ENCODE measurements around the gene RTP1.

GRCh38 chr3:187150186-187150585 lies 47.1 kb upstream of the RTP1 start:
- TF ChIP-seq CTCF (IDR thresholded peaks at IDR 0.05; ENCODE audit: low read depth, low read length, poor library complexity, severe bottlenecking), result no peak
- no peak for TF ChIP-seq EZH2phosphoT487 (IDR thresholded peaks at IDR 0.05; ENCODE audit: borderline replicate concordance, low read length)
